ENCODE measurements around the gene NXPH2.

The NXPH2 gene

GRCh38 chr2:138723196-138723987 is 56.8 kb downstream of the NXPH2 start:
- Histone ChIP-seq H3K9me3 (ENCODE audit: control insufficient read depth, low read length) (no peaks in the 10 kb centered on the region), H3K27me3 (replicated peaks; ENCODE audit: control insufficient read depth, insufficient read depth, low read length) (no peaks in the 10 kb centered on the region), H3K4me3 (ENCODE audit: low read length) (no peak overlapping the region), H3K36me3 (ENCODE audit: control insufficient read depth, insufficient read depth, low read length, severe bottlenecking) (no peaks in the 10 kb centered on the region), H3K4me1 (ENCODE audit: control insufficient read depth, insufficient read depth, low read length) (no peaks in the 10 kb centered on the region), H3K9ac (ENCODE audit: low read length) (no peak overlapping the region)
- DNase-seq (ENCODE audit: low read depth): no peak

- no peaks in the 10 kb centered on the region for H3K36me3 ChIP-seq (ENCODE audit: control insufficient read depth, insufficient read depth, low read length, severe bottlenecking)
- no peaks in the 10 kb centered on the region for H3K27me3 ChIP-seq (replicated peaks; ENCODE audit: control insufficient read depth, insufficient read depth, low read length)
- H3K9me3 ChIP-seq (ENCODE audit: control insufficient read depth, low read length): no peaks in the 10 kb centered on the region
- peak; percentile 7 for DNase-seq (ENCODE audit: low read depth)
- no peak overlapping the region for H3K9ac ChIP-seq (ENCODE audit: low read length)
- no peak overlapping the region for H3K4me3 ChIP-seq (ENCODE audit: low read length)
- H3K4me1 ChIP-seq (ENCODE audit: control insufficient read depth, insufficient read depth, low read length): no peaks in the 10 kb centered on the region
Observed at GRCh38 chr2:138722316-138722715, 57.9 kb downstream of the NXPH2 start.

- no peaks in the 10 kb centered on the region for H3K36me3 ChIP-seq (ENCODE audit: control insufficient read depth, insufficient read depth, low read length, severe bottlenecking)
- no peak for DNase-seq (ENCODE audit: low read depth)
- no peak overlapping the region for H3K9ac ChIP-seq (ENCODE audit: low read length)
- H3K4me3 ChIP-seq (ENCODE audit: low read length): no peak overlapping the region
- H3K4me1 ChIP-seq (ENCODE audit: control insufficient read depth, insufficient read depth, low read length): no peaks in the 10 kb centered on the region
- no peaks in the 10 kb centered on the region for H3K9me3 ChIP-seq (ENCODE audit: control insufficient read depth, low read length)
- no peaks in the 10 kb centered on the region for H3K27me3 ChIP-seq (replicated peaks; ENCODE audit: control insufficient read depth, insufficient read depth, low read length)
Observed at GRCh38 chr2:138720035-138720838, 60.0 kb downstream of the NXPH2 start.

GRCh38 chr2:138718405-138718804 is 61.8 kb downstream of the NXPH2 start:
- Histone ChIP-seq H3K9me3 (ENCODE audit: control insufficient read depth, low read length) (no peaks in the 10 kb centered on the region), H3K4me3 (ENCODE audit: low read length) (no peak overlapping the region), H3K4me1 (ENCODE audit: control insufficient read depth, insufficient read depth, low read length) (no peaks in the 10 kb centered on the region), H3K27me3 (replicated peaks; ENCODE audit: control insufficient read depth, insufficient read depth, low read length) (no peaks in the 10 kb centered on the region), H3K36me3 (ENCODE audit: control insufficient read depth, insufficient read depth, low read length, severe bottlenecking) (no peaks in the 10 kb centered on the region), H3K9ac (ENCODE audit: low read length) (no peak overlapping the region)
- no peak for DNase-seq (ENCODE audit: low read depth)

- H3K27me3 ChIP-seq (replicated peaks; ENCODE audit: control insufficient read depth, insufficient read depth, low read length): no peaks in the 10 kb centered on the region
- no peaks in the 10 kb centered on the region for H3K9me3 ChIP-seq (ENCODE audit: control insufficient read depth, low read length)
- no peaks in the 10 kb centered on the region for H3K36me3 ChIP-seq (ENCODE audit: control insufficient read depth, insufficient read depth, low read length, severe bottlenecking)
- H3K4me1 ChIP-seq (ENCODE audit: control insufficient read depth, insufficient read depth, low read length): peaks cover 7% of the 10 kb centered on the region
- no peak overlapping the region for H3K4me3 ChIP-seq (ENCODE audit: low read length)
- H3K9ac ChIP-seq (ENCODE audit: low read length): no peak overlapping the region
- DNase-seq (ENCODE audit: low read depth): no peak
Observed at GRCh38 chr2:138716183-138716582, 64.0 kb downstream of the NXPH2 start.

GRCh38 chr2:138713504-138713903 is 66.7 kb downstream of the NXPH2 start:
- no peaks in the 10 kb centered on the region for H3K27me3 ChIP-seq (replicated peaks; ENCODE audit: control insufficient read depth, insufficient read depth, low read length)
- no peak for DNase-seq (ENCODE audit: low read depth)
- H3K36me3 ChIP-seq (ENCODE audit: control insufficient read depth, insufficient read depth, low read length, severe bottlenecking): no peaks in the 10 kb centered on the region
- H3K4me3 ChIP-seq (ENCODE audit: low read length): no peak overlapping the region
- H3K9ac ChIP-seq (ENCODE audit: low read length): no peak overlapping the region
- H3K9me3 ChIP-seq (ENCODE audit: control insufficient read depth, low read length): no peaks in the 10 kb centered on the region
- peaks cover 15% of the 10 kb centered on the region for H3K4me1 ChIP-seq (ENCODE audit: control insufficient read depth, insufficient read depth, low read length)

- Histone ChIP-seq H3K27me3 (replicated peaks; ENCODE audit: control insufficient read depth, insufficient read depth, low read length) (no peaks in the 10 kb centered on the region), H3K36me3 (ENCODE audit: control insufficient read depth, insufficient read depth, low read length, severe bottlenecking) (no peaks in the 10 kb centered on the region), H3K4me1 (ENCODE audit: control insufficient read depth, insufficient read depth, low read length) (peaks cover 19% of the 10 kb centered on the region), H3K9ac (ENCODE audit: low read length) (no peak overlapping the region), H3K4me3 (ENCODE audit: low read length) (no peak overlapping the region), H3K9me3 (ENCODE audit: control insufficient read depth, low read length) (no peaks in the 10 kb centered on the region)
- no peak for DNase-seq (ENCODE audit: low read depth)
Observed at GRCh38 chr2:138713069-138713496, 67.1 kb downstream of the NXPH2 start.

- Histone ChIP-seq H3K36me3 (ENCODE audit: control insufficient read depth, insufficient read depth, low read length, severe bottlenecking) (no peaks in the 10 kb centered on the region), H3K4me1 (ENCODE audit: control insufficient read depth, insufficient read depth, low read length) (peaks cover 26% of the 10 kb centered on the region), H3K9me3 (ENCODE audit: control insufficient read depth, low read length) (no peaks in the 10 kb centered on the region), H3K4me3 (ENCODE audit: low read length) (no peak overlapping the region), H3K9ac (ENCODE audit: low read length) (no peak overlapping the region), H3K27me3 (replicated peaks; ENCODE audit: control insufficient read depth, insufficient read depth, low read length) (no peaks in the 10 kb centered on the region)
- DNase-seq (ENCODE audit: low read depth): no peak
Observed at GRCh38 chr2:138712212-138712979, 67.8 kb downstream of the NXPH2 start.

GRCh38 chr2:138711812-138712211 is 68.4 kb downstream of the NXPH2 start:
- H3K27me3 ChIP-seq (replicated peaks; ENCODE audit: control insufficient read depth, insufficient read depth, low read length): no peaks in the 10 kb centered on the region
- H3K9me3 ChIP-seq (ENCODE audit: control insufficient read depth, low read length): no peaks in the 10 kb centered on the region
- H3K4me3 ChIP-seq (ENCODE audit: low read length): no peak overlapping the region
- H3K9ac ChIP-seq (ENCODE audit: low read length): no peak overlapping the region
- peaks cover 32% of the 10 kb centered on the region for H3K4me1 ChIP-seq (ENCODE audit: control insufficient read depth, insufficient read depth, low read length)
- H3K36me3 ChIP-seq (ENCODE audit: control insufficient read depth, insufficient read depth, low read length, severe bottlenecking): no peaks in the 10 kb centered on the region
- no peak for DNase-seq (ENCODE audit: low read depth)

GRCh38 chr2:138708682-138709241 is 71.4 kb downstream of the NXPH2 start:
- DNase-seq (ENCODE audit: low read depth): peak; percentile 33

More at GRCh38 chr2:138708682-138709241, 71.4 kb downstream of the NXPH2 start:
- H3K9ac ChIP-seq (ENCODE audit: low read length): no peak overlapping the region
- H3K4me1 ChIP-seq (ENCODE audit: control insufficient read depth, insufficient read depth, low read length): peaks cover 34% of the 10 kb centered on the region
- H3K36me3 ChIP-seq (ENCODE audit: control insufficient read depth, insufficient read depth, low read length, severe bottlenecking): no peaks in the 10 kb centered on the region
- H3K9me3 ChIP-seq (ENCODE audit: control insufficient read depth, low read length): no peaks in the 10 kb centered on the region
- no peaks in the 10 kb centered on the region for H3K27me3 ChIP-seq (replicated peaks; ENCODE audit: control insufficient read depth, insufficient read depth, low read length)
- peak overlapping the region; percentile 51 for H3K4me3 ChIP-seq (ENCODE audit: low read length)

Data from adipocyte (in vitro differentiated cells).